AG09319 (cell line): ENCODE data around the gene VPS16.

Source experiments
- DNase-seq: peaks from one replicate; pipeline ENCODE4 v3.0.0-alpha.2; 2010; ENCODE audit warnings: low read depth; ENCODE audit errors: extremely low read depth
- TF ChIP-seq, protein P1 (sequence below): IDR thresholded peaks from 2 replicates; pipeline ENCODE4 v1.5.1; 2011; ENCODE audit warnings: low read depth, mild to moderate bottlenecking, inconsistent platforms, low read length, moderate library complexity

VPS16 gene

DNA sequence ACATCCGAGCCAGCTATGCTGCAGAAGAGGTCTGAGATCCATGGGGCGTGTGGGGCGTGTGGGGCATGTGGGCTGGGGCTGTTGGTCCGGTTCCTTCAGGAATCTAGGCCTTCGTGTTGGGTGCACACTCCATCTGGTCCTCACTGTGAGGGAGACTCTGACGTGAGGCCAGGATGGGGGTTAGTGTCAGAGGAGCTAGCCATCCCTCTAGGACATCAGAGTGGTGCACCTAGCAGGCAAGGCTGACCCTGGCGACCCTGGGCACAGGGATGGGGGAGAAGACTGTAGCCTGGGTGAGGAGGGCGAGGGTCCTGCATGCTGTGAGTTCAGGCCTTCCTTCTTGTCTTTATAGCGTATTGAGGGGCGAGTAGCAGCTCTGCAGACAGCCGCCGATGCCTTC, 24.1 kb downstream of the VPS16 start:
- no peak for DNase-seq
- TF ChIP-seq, protein P1, sequence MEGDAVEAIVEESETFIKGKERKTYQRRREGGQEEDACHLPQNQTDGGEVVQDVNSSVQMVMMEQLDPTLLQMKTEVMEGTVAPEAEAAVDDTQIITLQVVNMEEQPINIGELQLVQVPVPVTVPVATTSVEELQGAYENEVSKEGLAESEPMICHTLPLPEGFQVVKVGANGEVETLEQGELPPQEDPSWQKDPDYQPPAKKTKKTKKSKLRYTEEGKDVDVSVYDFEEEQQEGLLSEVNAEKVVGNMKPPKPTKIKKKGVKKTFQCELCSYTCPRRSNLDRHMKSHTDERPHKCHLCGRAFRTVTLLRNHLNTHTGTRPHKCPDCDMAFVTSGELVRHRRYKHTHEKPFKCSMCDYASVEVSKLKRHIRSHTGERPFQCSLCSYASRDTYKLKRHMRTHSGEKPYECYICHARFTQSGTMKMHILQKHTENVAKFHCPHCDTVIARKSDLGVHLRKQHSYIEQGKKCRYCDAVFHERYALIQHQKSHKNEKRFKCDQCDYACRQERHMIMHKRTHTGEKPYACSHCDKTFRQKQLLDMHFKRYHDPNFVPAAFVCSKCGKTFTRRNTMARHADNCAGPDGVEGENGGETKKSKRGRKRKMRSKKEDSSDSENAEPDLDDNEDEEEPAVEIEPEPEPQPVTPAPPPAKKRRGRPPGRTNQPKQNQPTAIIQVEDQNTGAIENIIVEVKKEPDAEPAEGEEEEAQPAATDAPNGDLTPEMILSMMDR = no peak

DNA sequence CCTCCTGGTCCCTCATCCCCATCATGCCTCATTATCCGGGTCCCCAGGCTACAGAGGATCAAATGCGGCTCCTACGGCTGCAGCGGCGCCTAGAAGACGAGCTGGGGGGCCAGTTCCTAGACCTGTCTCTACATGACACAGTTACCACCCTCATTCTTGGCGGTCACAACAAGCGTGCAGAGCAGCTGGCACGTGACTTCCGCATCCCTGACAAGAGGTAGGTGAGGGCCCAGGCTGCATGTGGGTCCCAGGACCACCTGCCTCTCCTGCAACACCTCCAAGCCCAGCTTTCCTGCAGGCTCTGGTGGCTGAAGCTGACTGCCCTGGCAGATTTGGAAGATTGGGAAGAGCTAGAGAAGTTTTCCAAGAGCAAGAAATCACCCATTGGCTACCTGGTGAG, 24.6 kb downstream of the VPS16 start:
- TF ChIP-seq, protein P1 = no peak
- no peak for DNase-seq

DNA sequence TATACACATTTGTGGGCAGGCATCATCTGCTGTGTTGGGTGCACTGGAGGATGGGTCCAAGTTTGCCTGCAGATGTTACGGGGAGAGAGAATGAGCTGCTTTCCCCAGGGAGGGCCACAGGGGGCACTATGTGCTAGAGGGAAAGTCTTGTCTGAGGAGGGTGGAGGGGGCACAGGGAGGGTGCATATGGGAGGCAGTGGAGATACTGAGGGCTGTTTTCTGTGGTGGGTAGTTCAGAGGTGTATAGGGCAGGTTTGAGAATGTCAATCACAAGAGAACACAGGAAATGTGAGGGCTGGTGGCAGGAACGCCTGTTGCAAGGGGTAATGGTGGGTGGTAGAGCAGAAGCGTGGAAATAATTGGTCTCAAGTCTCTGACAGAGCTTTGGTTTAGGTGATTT, 25.1 kb downstream of the VPS16 start:
- no peak for DNase-seq
- TF ChIP-seq, protein P1 = no peak

DNA sequence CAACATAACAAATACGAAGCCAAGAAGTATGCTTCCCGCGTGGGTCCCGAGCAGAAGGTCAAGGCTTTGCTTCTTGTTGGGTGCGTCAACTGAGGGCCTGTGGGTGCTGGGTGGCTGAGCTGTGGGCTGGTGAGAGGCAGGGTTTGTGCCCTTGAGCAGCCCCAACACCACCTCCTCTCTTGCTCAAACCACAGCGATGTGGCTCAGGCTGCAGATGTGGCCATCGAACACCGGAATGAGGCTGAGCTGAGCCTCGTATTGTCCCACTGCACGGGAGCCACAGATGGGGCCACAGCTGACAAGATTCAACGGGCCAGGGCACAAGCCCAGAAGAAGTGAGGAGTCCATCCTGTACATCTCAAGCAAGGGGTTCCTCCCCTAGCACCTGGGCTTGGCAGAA, 25.7 kb downstream of the VPS16 start:
- TF ChIP-seq, protein P1 = no peak
- DNase-seq = no peak

GRCh38 chr20:2867081-2867864, 26.7 kb downstream of the VPS16 start:
- TF ChIP-seq, protein P1 = no peak
- no peak for DNase-seq

DNA sequence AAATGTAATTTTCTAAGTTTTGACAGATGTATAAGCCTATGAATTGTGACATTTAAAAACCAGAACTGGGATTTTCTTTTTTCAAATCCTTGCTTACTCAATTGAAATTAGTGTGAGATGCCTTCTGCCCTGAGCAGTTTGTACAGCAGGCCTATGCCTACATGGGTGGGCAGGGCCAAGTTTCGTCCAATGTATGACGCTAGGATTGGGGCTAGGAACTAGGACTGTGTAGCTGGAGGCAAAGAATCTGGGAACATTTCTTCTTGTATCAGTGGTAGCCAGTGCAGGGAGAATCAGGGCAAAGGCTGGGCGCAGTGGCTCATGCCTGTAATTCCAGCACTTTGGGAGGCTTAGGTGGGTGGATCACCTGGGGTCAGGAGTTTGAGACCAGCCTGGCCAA, 28.8 kb downstream of the VPS16 start:
- TF ChIP-seq, protein P1 = no peak
- DNase-seq = no peak

GRCh38 chr20:2871111-2871465, 30.5 kb downstream of the VPS16 start:
- TF ChIP-seq, protein P1 = no peak
- DNase-seq = no peak
